Activated naive CD8-positive, alpha-beta T cell (primary cell): ENCODE measurements around the gene OTX2.

Experiments
- H3K27ac Mint-ChIP-seq: one replicate; pipeline ENCODE4 v1.8.0; 2021; ENCODE audit warnings: mixed read lengths
- H3K27me3 Mint-ChIP-seq: one replicate; pipeline ENCODE4 v1.8.0; 2021; ENCODE audit warnings: mixed read lengths
- H3K36me3 Mint-ChIP-seq: one replicate; pipeline ENCODE4 v1.8.0; 2021; ENCODE audit warnings: mixed read lengths
- H3K4me1 Mint-ChIP-seq: one replicate; pipeline ENCODE4 v1.8.0; 2021; ENCODE audit warnings: low read depth, mixed read lengths
- H3K4me3 Mint-ChIP-seq: one replicate; pipeline ENCODE4 v1.8.0; 2021; ENCODE audit warnings: mild to moderate bottlenecking, mixed read lengths
- H3K9me3 Mint-ChIP-seq: one replicate; pipeline ENCODE4 v1.8.0; 2021; ENCODE audit warnings: low read depth, mixed read lengths

OTX2 gene

GRCh38 chr14:56810147-56810719 is at the start of gene OTX2:
Gene OTX2 (minus strand): TSS chr14:56810479. CDS start chr14:56805456, 5,023 bp downstream.
- peaks cover 9% of the 10 kb centered on the region for H3K9me3 Mint-ChIP-seq
- peaks cover 59% of the 10 kb centered on the region for H3K27me3 Mint-ChIP-seq
- H3K27ac Mint-ChIP-seq: peak within 1 kb of the TSS; percentile 41
- peaks cover 8% of the 10 kb centered on the region for H3K36me3 Mint-ChIP-seq
- peak within 1 kb of the TSS; percentile 65 for H3K4me3 Mint-ChIP-seq
- H3K4me1 Mint-ChIP-seq: peaks cover 33% of the 10 kb centered on the region

- H3K27ac Mint-ChIP-seq: no peak overlapping the region
- peaks cover 24% of the 10 kb centered on the region for H3K27me3 Mint-ChIP-seq
- H3K4me1 Mint-ChIP-seq: no peaks in the 10 kb centered on the region
- no peaks in the 10 kb centered on the region for H3K36me3 Mint-ChIP-seq
- H3K4me3 Mint-ChIP-seq: no peak overlapping the region
- H3K9me3 Mint-ChIP-seq: no peaks in the 10 kb centered on the region
Observed at GRCh38 chr14:56858422-56858821, 48.1 kb upstream of the OTX2 start.

- Mint-ChIP-seq H3K4me3 (no peak overlapping the region), H3K36me3 (no peaks in the 10 kb centered on the region), H3K27me3 (peaks cover 24% of the 10 kb centered on the region)
Observed at GRCh38 chr14:56857216-56857615, 46.9 kb upstream of the OTX2 start.

GRCh38 chr14:56855891-56856461 is 45.7 kb upstream of the OTX2 start:
- Mint-ChIP-seq H3K36me3 (no peaks in the 10 kb centered on the region), H3K27ac (no peak overlapping the region), H3K27me3 (peaks cover 27% of the 10 kb centered on the region), H3K4me3 (no peak overlapping the region), H3K9me3 (no peaks in the 10 kb centered on the region), H3K4me1 (no peaks in the 10 kb centered on the region)

More at GRCh38 chr14:56857216-56857615, 46.9 kb upstream of the OTX2 start:
- Mint-ChIP-seq H3K9me3 (no peaks in the 10 kb centered on the region), H3K27ac (no peak overlapping the region), H3K4me1 (no peaks in the 10 kb centered on the region)

GRCh38 chr14:56854325-56854724 is 44.0 kb upstream of the OTX2 start:
- H3K36me3 Mint-ChIP-seq: no peaks in the 10 kb centered on the region
- no peaks in the 10 kb centered on the region for H3K4me1 Mint-ChIP-seq
- no peak overlapping the region for H3K27ac Mint-ChIP-seq
- H3K4me3 Mint-ChIP-seq: no peak overlapping the region
- peaks cover 31% of the 10 kb centered on the region for H3K27me3 Mint-ChIP-seq
- no peaks in the 10 kb centered on the region for H3K9me3 Mint-ChIP-seq

GRCh38 chr14:56846970-56847930 is 37.0 kb upstream of the OTX2 start:
- Mint-ChIP-seq H3K4me3 (no peak overlapping the region), H3K36me3 (no peaks in the 10 kb centered on the region), H3K4me1 (peaks cover 4% of the 10 kb centered on the region), H3K9me3 (no peaks in the 10 kb centered on the region), H3K27ac (no peak overlapping the region), H3K27me3 (peaks cover 36% of the 10 kb centered on the region)

GRCh38 chr14:56844406-56845002 is 34.2 kb upstream of the OTX2 start:
- Mint-ChIP-seq H3K9me3 (no peaks in the 10 kb centered on the region), H3K27me3 (peaks cover 33% of the 10 kb centered on the region), H3K27ac (no peak overlapping the region), H3K4me1 (peaks cover 4% of the 10 kb centered on the region), H3K4me3 (no peak overlapping the region), H3K36me3 (no peaks in the 10 kb centered on the region)

GRCh38 chr14:56841611-56842010 is 31.3 kb upstream of the OTX2 start:
- Mint-ChIP-seq H3K36me3 (no peaks in the 10 kb centered on the region), H3K4me3 (no peak overlapping the region), H3K27ac (no peak overlapping the region), H3K4me1 (peaks cover 4% of the 10 kb centered on the region), H3K9me3 (no peaks in the 10 kb centered on the region), H3K27me3 (peaks cover 26% of the 10 kb centered on the region)

- Mint-ChIP-seq H3K27ac (no peak overlapping the region), H3K4me1 (peaks cover 4% of the 10 kb centered on the region), H3K9me3 (no peaks in the 10 kb centered on the region), H3K27me3 (peaks cover 18% of the 10 kb centered on the region), H3K4me3 (no peak overlapping the region), H3K36me3 (no peaks in the 10 kb centered on the region)
Observed at GRCh38 chr14:56840221-56840620, 29.9 kb upstream of the OTX2 start.

- Mint-ChIP-seq H3K4me1 (no peaks in the 10 kb centered on the region), H3K4me3 (no peak overlapping the region), H3K36me3 (no peaks in the 10 kb centered on the region), H3K9me3 (no peaks in the 10 kb centered on the region), H3K27ac (no peak overlapping the region), H3K27me3 (peaks cover 9% of the 10 kb centered on the region)
Observed at GRCh38 chr14:56829151-56829550, 18.9 kb upstream of the OTX2 start.

GRCh38 chr14:56826214-56826613 is 15.9 kb upstream of the OTX2 start:
- no peak overlapping the region for H3K27ac Mint-ChIP-seq
- no peak overlapping the region for H3K4me3 Mint-ChIP-seq
- H3K4me1 Mint-ChIP-seq: no peaks in the 10 kb centered on the region
- no peaks in the 10 kb centered on the region for H3K9me3 Mint-ChIP-seq
- H3K27me3 Mint-ChIP-seq: peaks cover 5% of the 10 kb centered on the region
- H3K36me3 Mint-ChIP-seq: no peaks in the 10 kb centered on the region

- no peaks in the 10 kb centered on the region for H3K9me3 Mint-ChIP-seq
- no peaks in the 10 kb centered on the region for H3K4me1 Mint-ChIP-seq
- H3K27ac Mint-ChIP-seq: no peak overlapping the region
- peaks cover 31% of the 10 kb centered on the region for H3K27me3 Mint-ChIP-seq
- no peaks in the 10 kb centered on the region for H3K36me3 Mint-ChIP-seq
- H3K4me3 Mint-ChIP-seq: no peak overlapping the region
Observed at GRCh38 chr14:56821805-56822610, 11.7 kb upstream of the OTX2 start.

GRCh38 chr14:56821177-56821576 is 10.9 kb upstream of the OTX2 start:
- H3K9me3 Mint-ChIP-seq: no peaks in the 10 kb centered on the region
- peaks cover 31% of the 10 kb centered on the region for H3K27me3 Mint-ChIP-seq
- H3K4me3 Mint-ChIP-seq: no peak overlapping the region
- no peaks in the 10 kb centered on the region for H3K36me3 Mint-ChIP-seq
- H3K4me1 Mint-ChIP-seq: no peaks in the 10 kb centered on the region
- H3K27ac Mint-ChIP-seq: no peak overlapping the region

GRCh38 chr14:56817396-56817921 is 7.2 kb upstream of the OTX2 start:
- Mint-ChIP-seq H3K27me3 (peaks cover 46% of the 10 kb centered on the region), H3K36me3 (no peaks in the 10 kb centered on the region), H3K27ac (no peak overlapping the region), H3K4me1 (no peaks in the 10 kb centered on the region), H3K9me3 (no peaks in the 10 kb centered on the region), H3K4me3 (no peak overlapping the region)
